GM11168 (cell line): ENCODE data around the gene KANK4.

Experiments used
- in situ Hi-C: fragments of 300-500 bp; cut with MboI; formaldehyde crosslinking; loops from one replicate; pipeline ENCODE4 v1.12.0; 2022; ENCODE audit warnings: low sequenced_read_pairs; ENCODE audit not compliant: unreplicated experiment

The KANK4 gene

GRCh38 chr1:62337706-62338631 lies 18.7 kb upstream of the KANK4 start:
- in situ Hi-C loops: no loop called here

- in situ Hi-C loops: no loop called here
Measured at GRCh38 chr1:62336995-62337705, 17.9 kb upstream of the KANK4 start.

- in situ Hi-C loops: no loop called here
Measured at GRCh38 chr1:62336638-62336994, 17.4 kb upstream of the KANK4 start.

GRCh38 chr1:62335656-62336055 lies 16.4 kb upstream of the KANK4 start:
- in situ Hi-C loops: no loop called here

GRCh38 chr1:62334434-62334985 lies 15.3 kb upstream of the KANK4 start:
- in situ Hi-C loops: no loop called here

- in situ Hi-C loops: no loop called here
Measured at GRCh38 chr1:62333441-62333840, 14.2 kb upstream of the KANK4 start.

- in situ Hi-C loops: no loop called here
Measured at GRCh38 chr1:62327360-62328055, 8.3 kb upstream of the KANK4 start.

GRCh38 chr1:62325681-62326080 lies 6.4 kb upstream of the KANK4 start:
- in situ Hi-C loops: no loop called here

- in situ Hi-C loops: no loop called here
Measured at GRCh38 chr1:62325081-62325480, 5.8 kb upstream of the KANK4 start.

GRCh38 chr1:62321446-62321845 lies 2.2 kb upstream of the KANK4 start:
- in situ Hi-C loops: no loop called here

GRCh38 chr1:62318320-62318755 lies 896 bp downstream of the KANK4 start:
- in situ Hi-C loops: no loop called here

- in situ Hi-C loops: no loop called here
Measured at GRCh38 chr1:62317021-62317768, 2.0 kb downstream of the KANK4 start.

GRCh38 chr1:62316135-62316534 lies 3.1 kb downstream of the KANK4 start:
- in situ Hi-C loops: no loop called here

GRCh38 chr1:62315387-62315786 lies 3.8 kb downstream of the KANK4 start:
- in situ Hi-C loops: no loop called here

- in situ Hi-C loops: no loop called here
Measured at GRCh38 chr1:62314454-62315350, 4.5 kb downstream of the KANK4 start.

- in situ Hi-C loops: no loop called here
Measured at GRCh38 chr1:62312698-62313097, 6.5 kb downstream of the KANK4 start.

GRCh38 chr1:62311473-62311943 lies 7.7 kb downstream of the KANK4 start:
- in situ Hi-C loops: no loop called here

GRCh38 chr1:62309906-62310305 lies 9.3 kb downstream of the KANK4 start:
- in situ Hi-C loops: no loop called here

GRCh38 chr1:62308606-62309005 lies 10.6 kb downstream of the KANK4 start:
- in situ Hi-C loops: no loop called here
